Stimulated activated CD4-positive, alpha-beta T cell treated with anti-CD3 and anti-CD28 coated beads, Interleukin-2, amount 100 ng/mL, for 48 hours (primary cell): ENCODE results near the gene PDZRN4.
"Not testable (repeated sequence)": the region's sequence is repeated elsewhere in the genome, so short reads cannot be mapped to it uniquely, and the experiment has no call there.

Experiments used
- DNase-seq, 2 donors: peaks; one replicate each; pipeline ENCODE4 v3.0.0-alpha.2; 2020

The PDZRN4 gene

GRCh38 chr12:41577995-41578394, 389.9 kb downstream of the PDZRN4 start:
- DNase-seq = no peak

DNA sequence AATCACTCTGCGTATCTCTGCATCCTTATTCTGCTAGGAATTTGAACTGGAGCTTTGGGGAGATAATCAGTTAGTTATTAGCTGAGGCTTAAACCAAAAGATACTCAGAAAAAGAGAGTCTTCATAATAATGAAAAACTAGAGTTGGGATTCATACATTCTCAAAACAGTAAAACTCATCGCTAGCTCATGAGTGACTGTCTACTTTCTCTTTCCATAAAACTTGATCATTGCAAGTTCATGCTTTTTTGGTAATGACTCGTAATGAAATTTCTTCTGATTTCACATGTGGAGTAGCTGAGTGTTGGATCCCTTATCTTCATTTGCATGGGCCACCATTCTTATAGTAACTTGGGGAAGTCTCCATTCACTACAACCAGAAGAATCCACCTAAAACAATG, 397.7 kb downstream of the PDZRN4 start:
- no peak for DNase-seq

- DNase-seq = no peak
Observed at GRCh38 chr12:41587574-41587973, 399.5 kb downstream of the PDZRN4 start.

GRCh38 chr12:41589878-41590277, 401.8 kb downstream of the PDZRN4 start:
- no peak for DNase-seq

DNA sequence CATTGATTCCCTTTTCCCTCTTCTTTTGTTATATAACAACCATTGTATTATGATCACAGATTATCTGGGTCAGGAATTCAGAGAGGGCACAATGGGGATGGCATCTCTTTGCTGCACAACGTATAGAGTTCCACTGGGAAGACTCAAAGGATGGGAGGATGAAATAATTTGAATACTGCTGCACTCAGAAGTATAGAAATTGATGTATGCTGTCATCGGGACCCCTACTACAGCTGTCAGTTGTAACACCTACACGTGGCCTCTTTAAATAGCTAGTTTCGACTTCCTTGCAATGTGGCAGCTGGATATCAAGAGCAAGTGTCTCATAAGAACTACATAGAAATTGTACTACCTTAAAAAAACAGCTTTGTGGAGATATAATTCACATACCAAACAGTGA, 408.1 kb downstream of the PDZRN4 start:
- no peak for DNase-seq

DNA sequence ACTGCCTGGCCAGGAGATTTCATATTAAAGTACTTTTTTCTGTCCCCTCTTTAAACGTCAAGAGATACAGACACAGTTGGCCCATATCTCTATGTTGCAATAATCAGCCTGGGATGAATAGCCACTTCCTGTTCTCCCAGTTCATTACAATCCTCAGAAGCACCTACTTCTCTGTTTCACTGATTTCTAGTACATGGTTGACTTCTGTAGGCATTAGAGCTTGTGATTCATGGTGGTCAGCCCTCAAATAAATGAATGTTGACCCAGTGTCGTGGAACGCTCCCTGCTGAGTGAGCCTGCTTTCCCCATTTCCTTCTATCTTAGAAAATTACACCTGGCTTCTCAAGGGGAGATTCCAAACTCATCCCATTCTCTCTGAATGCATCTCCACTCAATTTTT, 416.7 kb downstream of the PDZRN4 start:
- no peak for DNase-seq

DNA sequence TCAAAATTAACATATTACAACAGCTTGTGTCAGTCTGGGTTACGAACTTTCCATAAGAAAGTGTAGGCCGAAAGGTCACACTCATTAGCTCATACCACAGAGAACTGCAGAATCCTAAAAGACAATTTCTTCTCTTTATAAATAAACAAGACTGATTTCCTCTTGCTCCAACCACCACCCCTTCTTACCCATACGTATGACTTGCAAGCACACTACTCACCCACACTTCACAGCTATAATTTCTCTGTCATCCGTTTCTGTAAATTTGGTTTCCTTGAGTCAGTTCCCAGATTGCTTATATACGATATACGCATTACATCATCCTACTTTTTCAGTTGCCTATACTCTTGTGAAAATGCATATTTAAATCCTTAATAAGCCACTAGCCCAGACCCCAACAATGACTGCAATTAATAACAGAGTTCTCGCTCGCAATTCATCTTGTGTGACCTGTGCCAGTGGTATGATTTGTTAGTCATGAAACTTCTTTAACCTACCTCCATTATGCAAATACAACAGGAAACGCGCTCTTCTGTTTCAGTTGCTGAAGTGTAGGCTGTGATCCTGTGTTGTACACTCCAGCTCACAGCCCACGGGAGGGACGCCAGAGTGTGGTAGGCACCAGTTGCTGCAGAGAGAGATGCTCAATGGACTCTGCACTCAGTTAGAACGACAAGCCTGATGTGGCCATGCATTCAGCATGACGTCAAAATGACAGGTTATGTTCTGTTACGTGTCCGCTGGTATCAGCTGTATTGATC, 417.6 kb downstream of the PDZRN4 start:
- DNase-seq = no peak

DNA sequence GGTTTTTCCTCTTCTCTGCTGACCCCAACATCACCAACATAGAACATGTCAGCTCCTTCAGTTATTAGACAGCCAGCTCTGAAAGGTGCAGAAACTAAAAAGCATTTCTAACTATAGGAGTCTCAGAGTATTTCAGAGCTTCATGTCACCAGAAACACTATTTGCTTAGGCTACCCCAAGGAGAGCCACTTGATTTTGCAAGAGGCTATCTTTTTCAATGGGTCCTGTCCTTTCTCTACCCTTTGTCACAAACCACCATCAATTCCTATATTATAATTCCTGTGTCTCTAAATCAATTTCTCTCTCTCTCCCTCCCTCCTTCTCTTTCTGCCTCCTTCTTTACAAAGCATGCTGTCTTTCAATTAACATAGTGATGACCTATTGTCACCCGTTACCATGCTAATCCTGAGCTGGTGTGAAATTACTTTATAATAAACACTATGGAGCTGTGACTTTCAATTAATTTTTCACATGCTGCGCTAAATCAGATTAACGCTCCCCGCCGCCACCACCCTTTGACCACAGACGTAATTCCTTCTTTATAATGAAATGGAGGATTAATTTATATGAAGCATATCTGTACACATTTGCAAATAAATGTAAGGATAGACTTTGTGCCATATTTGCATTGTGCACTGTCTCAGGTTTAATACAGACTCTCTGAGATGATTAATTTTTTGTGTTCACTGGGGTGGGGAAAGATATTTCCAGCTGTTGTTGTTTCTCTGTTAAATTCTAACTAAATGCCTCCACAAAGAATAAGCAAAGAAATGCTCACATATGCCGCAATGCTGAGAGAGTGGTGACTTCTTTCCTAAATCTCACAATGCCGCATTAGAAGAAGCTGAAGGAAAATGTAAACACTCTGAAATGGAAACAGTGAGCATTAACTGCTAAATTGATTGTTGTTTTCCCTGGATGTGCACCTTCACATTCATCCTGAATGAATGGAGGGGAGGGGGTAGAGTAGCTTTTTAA, 418.6 kb downstream of the PDZRN4 start:
- DNase-seq = no peak

- DNase-seq = no peak
Observed at GRCh38 chr12:41612892-41613557, 424.9 kb downstream of the PDZRN4 start.

DNA sequence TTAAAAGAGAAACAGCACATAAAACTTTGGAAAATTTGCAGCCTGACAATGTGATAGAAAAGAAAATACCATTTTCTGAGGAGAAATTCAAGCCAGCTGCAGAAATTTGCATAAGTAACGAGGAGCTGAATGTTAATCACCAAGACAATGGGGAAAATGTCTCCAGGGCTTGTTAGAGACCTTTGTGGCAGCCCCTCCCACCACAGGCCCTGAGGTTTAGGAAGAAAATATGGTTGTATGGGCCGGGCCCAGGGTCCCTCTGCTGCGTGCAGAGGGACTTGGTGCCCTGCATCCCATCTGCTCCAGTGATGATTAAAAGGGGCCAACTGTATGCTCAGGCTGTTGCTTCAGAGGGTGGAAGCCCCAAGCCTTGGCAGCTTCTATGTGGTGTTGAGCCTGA, 427.1 kb downstream of the PDZRN4 start:
- DNase-seq = not testable (repeated sequence)

- no peak for DNase-seq
Observed at GRCh38 chr12:41619705-41620104, 431.6 kb downstream of the PDZRN4 start.

GRCh38 chr12:41621291-41621690, 433.2 kb downstream of the PDZRN4 start:
- no peak for DNase-seq
